GM18519 (cell line): ENCODE results near the gene CFDP1.

Experiments
- ATAC-seq: cut with Tn5 transposase; IDR thresholded peaks from one replicate; pipeline ENCODE4 v1.9.1; 2021; ENCODE audit warnings: mild to moderate bottlenecking, moderate library complexity; ENCODE audit not compliant: unreplicated experiment, low FRiP score

Gene CFDP1

GRCh38 chr16:75326333-75326732 is 107.0 kb downstream of the CFDP1 start:
- ATAC-seq: no peak

GRCh38 chr16:75323933-75324332 is 109.4 kb downstream of the CFDP1 start:
- no peak for ATAC-seq

GRCh38 chr16:75323198-75323597 is 110.1 kb downstream of the CFDP1 start:
- no peak for ATAC-seq

GRCh38 chr16:75322740-75323139 is 110.6 kb downstream of the CFDP1 start:
- ATAC-seq: no peak

- no peak for ATAC-seq
Observed at GRCh38 chr16:75320435-75320834, 112.9 kb downstream of the CFDP1 start.

- peak; percentile 79 for ATAC-seq
Observed at GRCh38 chr16:75319513-75320411, 113.5 kb downstream of the CFDP1 start.

- ATAC-seq: no peak
Observed at GRCh38 chr16:75318737-75319136, 114.6 kb downstream of the CFDP1 start.

- ATAC-seq: no peak
Observed at GRCh38 chr16:75317532-75317931, 115.8 kb downstream of the CFDP1 start.

- no peak for ATAC-seq
Observed at GRCh38 chr16:75317101-75317522, 116.2 kb downstream of the CFDP1 start.

- ATAC-seq: no peak
Observed at GRCh38 chr16:75315539-75316306, 117.6 kb downstream of the CFDP1 start.

- no peak for ATAC-seq
Observed at GRCh38 chr16:75312875-75313274, 120.4 kb downstream of the CFDP1 start.

GRCh38 chr16:75311383-75311938 is 121.8 kb downstream of the CFDP1 start:
- no peak for ATAC-seq

- ATAC-seq: no peak
Observed at GRCh38 chr16:75310541-75310940, 122.8 kb downstream of the CFDP1 start.

GRCh38 chr16:75309899-75310430 is 123.3 kb downstream of the CFDP1 start:
- no peak for ATAC-seq

- ATAC-seq: no peak
Observed at GRCh38 chr16:75309156-75309555, 124.1 kb downstream of the CFDP1 start.

- no peak for ATAC-seq
Observed at GRCh38 chr16:75308011-75308410, 125.3 kb downstream of the CFDP1 start.

- no peak for ATAC-seq
Observed at GRCh38 chr16:75307506-75307905, 125.8 kb downstream of the CFDP1 start.

GRCh38 chr16:75306099-75306762 is 127.1 kb downstream of the CFDP1 start:
- no peak for ATAC-seq

GRCh38 chr16:75305364-75306098 is 127.8 kb downstream of the CFDP1 start:
- ATAC-seq: peak; percentile 89
